Fibroblast of skin of abdomen (primary cell): ENCODE measurements around the gene TCTN1.
"Not testable (repeated sequence)": the region's sequence is repeated elsewhere in the genome, so short reads cannot be mapped to it uniquely, and the experiment has no call there.

Experiments
- DNase-seq: peaks from one replicate; pipeline ENCODE4 v3.0.0-alpha.2; 2013

TCTN1 gene

DNA sequence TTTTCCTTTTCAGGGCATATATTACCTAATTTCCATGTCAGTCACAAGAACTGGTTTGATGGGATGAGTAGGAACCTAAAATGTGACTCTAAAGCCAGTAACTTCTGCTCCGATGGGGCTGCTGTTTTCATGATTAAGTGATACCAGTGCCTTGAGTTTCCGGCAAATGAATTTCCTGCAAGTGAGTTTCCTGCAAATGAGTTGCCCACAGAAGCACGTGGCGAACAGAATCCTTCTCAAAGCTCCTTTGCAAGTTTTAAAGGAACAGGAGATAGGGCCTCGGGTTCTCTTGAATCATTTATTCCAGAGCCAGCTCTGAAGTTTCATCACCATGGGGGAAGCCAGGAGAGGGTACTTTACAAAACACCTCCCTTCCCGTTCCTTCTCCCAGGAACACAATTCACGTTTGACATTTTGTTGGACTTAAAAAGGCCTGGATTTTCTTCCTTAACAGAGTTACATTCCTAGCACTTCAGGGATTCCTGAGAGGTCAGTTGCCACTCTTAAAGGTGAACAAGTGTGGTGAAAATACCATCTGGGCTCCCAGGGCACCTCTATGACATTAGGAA lies 28.6 kb upstream of the TCTN1 start:
- peak; percentile 36 for DNase-seq

- not testable (repeated sequence) for DNase-seq
Measured at GRCh38 chr12:110587102-110587501, 26.8 kb upstream of the TCTN1 start.

DNA sequence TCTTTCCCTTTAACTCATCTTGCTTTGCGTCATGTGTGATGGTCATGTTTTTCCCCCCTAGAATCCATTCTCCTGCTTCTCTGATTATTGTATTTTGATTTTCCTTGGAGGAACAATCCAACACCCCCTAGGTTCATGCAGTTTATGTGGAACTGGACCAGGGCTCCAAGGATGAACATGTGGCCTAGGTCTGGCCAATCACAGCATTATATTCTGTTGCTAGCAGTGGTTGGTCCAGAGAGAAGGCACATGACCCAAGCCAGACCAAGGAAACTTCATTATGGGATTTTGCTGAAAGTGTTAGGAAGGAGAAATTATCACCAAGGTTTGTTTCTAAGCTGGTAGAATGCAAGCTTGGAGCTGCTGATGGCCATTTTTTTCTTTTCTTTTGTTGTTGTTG lies 23.9 kb upstream of the TCTN1 start:
- DNase-seq: no peak

GRCh38 chr12:110590806-110591326 lies 23.1 kb upstream of the TCTN1 start:
- peak; percentile 22 for DNase-seq

- DNase-seq: no peak
Measured at GRCh38 chr12:110591451-110592051, 22.4 kb upstream of the TCTN1 start.

GRCh38 chr12:110592078-110592477 lies 21.9 kb upstream of the TCTN1 start:
- DNase-seq: no peak

DNA sequence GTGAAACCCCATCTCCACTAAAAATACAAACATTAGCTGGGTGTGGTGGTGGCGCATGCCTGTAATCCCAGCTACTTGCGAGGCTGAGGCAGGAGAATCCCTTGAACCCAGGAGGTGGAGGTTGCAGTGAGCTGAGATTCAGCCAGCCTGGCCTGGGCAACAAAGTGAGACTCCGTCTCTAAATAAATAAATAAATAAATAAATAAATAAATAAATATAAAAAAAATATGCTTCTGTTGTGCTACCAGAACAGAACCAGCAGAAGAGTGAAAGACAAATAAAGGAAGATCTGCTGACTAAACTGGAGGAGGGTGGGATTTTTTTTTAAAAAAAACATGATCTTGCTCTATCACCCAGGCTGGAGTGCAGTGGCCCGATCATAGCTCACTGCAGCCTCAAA lies 21.0 kb upstream of the TCTN1 start:
- DNase-seq: not testable (repeated sequence)

DNA sequence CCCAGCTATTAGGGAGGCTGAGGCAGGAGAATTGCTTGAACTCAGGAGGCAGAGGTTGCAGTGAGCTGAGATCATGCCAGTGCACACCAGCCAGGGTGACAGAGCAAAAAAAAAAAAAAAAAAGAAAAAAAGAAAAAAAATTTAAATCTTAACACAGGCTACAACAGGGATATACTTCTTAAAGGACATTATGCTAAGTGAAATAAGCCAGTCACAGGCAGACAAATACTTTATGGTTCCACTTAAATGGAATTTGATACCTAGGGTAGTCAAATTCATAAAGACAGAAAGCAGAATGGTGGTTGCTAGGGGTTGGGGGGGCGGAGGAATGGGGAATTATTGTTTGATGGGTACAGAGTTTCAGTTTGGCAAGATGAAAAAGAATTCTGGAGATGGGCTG lies 16.0 kb upstream of the TCTN1 start:
- no peak for DNase-seq

- DNase-seq: no peak
Measured at GRCh38 chr12:110599334-110599733, 14.6 kb upstream of the TCTN1 start.

- peak; percentile 56 for DNase-seq
Measured at GRCh38 chr12:110600254-110600653, 13.7 kb upstream of the TCTN1 start.

DNA sequence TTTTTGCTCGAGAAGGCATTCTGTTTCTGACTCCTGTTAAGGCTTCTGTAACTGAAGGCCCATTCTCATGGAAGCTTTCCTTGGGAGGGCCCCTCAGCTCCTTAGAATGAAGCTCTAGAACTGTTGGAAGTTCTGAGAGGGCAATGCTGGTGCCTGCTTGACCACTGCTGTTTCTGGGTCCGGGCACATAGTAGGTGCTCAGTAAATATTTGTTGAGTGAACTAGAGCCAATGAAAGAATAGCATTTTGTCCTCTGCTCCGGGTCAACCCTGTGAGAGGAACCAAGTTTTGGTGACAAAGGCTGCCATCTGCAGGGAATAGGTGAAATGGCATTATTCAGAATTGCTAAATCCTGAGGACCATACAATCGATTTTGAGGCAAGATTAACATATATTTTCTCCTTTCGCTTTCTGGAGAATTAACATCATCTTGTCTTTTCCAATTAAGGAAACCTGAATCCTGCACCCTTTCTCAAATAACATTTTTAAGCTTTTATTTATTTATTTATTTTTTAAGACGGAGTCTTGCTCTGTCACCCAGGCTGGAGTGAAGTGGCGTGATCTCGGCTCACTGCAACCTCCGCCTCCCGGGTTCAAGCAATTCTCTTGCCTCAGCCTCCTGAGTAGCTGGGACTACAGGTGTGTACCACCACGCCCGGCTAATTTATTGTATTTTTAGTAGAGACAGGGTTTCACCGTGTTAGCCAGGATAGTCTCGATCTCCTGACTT lies 11.7 kb upstream of the TCTN1 start:
- peak; percentile 48 for DNase-seq

DNA sequence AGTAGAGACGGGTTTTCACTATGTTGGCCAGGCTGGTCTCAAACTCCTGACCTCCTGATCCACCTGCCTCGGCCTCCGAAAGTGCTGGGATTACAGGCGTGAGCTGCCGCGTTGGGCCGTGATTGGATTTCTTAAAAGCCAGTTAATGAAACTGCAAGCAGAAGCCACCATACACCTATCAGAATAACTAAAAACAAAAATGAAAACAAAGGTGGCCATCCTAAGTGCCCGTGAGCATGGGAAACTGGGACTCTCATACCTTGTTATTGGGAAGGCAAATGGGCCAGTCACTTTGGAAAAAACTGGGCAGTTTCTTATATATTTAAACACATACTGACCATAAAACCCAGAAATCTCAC lies 7.7 kb upstream of the TCTN1 start:
- no peak for DNase-seq

- DNase-seq: no peak
Measured at GRCh38 chr12:110613071-110613770, 708 bp upstream of the TCTN1 start.

DNA sequence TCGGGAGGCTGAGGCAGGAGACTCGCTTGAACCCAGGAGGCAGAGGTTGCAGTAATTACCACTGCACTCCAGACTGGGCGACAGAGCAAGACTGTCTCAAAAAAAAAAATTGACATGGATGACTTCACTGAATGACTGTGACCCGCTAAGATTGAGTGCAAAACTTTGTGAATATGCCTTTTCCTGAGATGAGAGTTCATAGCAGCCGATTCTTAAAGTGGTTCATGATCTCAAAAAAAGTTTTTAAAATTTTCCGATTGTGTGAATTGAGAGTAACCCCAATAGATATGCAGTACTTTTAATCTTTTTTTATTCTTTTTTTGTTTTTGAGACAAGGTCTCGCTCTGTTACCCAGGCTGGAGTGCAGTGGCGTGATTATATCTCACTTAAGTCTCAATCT lies 1.2 kb downstream of the TCTN1 start:
- DNase-seq: no peak

DNA sequence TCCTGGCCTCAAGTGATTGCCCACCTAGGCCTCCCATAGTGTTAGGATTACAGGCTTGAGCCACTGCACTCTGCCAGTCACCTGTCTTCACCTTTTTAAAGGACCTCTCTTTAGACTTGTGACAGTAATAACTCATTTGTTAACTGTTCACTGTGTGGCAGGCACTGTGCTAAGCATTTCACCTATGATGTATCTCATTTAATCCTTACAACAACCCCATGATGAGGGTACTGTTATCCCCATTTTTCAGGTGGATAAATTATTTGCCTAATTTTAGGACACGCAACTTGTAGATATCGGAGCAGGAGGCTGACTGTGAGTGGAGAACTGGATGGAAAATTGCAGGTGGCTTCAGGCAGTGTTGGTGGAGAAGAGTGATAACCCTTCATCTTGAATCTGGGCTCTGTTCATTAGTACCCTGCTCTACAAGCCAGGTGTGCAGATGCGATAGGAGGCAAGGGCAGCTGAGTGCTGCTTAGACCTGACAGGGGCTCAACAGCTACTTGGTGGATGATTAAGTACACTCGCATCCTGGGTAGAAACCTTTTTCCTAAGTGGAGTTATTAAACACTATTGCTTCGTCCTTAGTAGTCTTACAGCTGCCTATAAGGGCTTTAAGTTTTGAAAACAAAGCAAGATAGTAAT lies 2.7 kb downstream of the TCTN1 start:
- no peak for DNase-seq

DNA sequence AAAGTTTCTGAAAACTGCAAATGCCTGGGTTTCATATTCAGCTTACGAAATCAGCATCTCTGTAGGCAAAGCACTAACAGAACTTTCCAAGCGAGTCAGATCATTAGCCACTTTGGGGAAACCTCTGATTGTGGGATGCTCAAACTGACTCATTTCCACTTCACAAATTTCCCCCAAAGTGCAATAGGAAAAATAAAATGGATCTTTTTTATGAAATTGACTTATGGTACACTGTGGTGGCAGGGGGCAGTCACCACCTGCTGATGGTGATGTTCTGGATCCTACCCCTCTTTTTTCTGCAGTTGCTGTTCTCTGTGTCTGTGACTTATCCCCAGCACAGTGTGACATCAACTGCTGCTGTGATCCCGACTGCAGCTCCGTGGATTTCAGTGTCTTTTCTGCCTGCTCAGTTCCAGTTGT lies 5.6 kb downstream of the TCTN1 start:
- no peak for DNase-seq

DNA sequence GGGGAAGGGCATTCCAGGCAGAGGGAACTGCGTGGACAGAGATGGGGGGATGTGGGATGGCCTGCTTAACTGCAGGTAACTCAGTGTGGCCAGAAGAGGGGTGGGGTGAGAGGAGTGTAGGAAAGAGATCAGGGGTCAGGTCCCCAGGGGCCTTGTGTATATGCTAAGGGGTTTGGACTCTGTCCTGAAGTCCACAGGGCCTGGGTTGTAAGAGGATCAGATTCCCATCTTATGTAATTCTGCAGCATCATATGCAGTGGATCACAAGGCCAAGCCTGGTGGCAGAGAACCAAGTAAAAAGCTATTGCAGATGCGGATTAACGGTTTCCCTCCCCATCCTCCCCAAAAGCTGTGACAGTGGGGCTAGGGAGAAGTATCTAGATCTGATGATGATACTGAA lies 8.7 kb downstream of the TCTN1 start:
- no peak for DNase-seq

- DNase-seq: no peak
Measured at GRCh38 chr12:110627500-110628195, 13.7 kb downstream of the TCTN1 start.

DNA sequence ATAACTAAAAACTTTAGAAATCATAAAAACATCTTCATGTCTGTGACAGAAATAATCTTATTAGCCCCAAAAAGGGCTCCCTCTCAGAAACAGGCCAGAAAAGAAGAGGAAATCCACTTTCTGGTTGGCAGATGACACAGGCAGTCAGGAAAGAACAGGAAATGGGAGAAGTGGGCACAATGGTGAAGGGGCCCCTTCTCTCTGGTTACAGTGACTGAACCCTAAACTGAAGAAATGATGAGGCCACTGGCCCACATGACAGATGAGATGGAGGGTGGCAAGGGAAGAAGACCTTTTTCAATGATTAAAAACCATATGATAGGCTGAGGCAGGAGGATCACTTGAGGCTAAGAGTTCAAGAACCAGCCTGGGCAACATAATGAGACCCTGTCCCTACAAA lies 21.1 kb downstream of the TCTN1 start:
- DNase-seq: no peak

DNA sequence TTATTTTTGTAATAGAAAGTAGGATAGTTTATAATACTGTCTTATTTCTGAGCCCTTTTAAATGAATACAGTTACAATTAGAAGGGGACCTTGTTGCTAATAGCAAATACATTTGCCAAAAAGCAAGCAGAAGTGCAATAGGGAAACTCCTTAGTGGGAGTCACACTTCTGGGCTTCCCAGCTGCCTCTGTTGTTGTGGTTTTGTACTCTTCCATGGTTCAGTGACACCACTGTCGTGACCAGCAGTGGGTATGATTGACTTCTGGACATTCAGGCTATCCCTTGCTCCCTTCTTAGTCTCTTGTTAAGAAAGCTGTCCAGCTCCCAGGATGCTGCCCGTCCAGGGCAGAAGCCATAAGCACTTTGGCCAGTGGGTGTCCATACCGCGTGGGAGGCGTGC lies 22.6 kb downstream of the TCTN1 start:
- DNase-seq: no peak

GRCh38 chr12:110637869-110638441 lies 24.0 kb downstream of the TCTN1 start:
- DNase-seq: no peak

DNA sequence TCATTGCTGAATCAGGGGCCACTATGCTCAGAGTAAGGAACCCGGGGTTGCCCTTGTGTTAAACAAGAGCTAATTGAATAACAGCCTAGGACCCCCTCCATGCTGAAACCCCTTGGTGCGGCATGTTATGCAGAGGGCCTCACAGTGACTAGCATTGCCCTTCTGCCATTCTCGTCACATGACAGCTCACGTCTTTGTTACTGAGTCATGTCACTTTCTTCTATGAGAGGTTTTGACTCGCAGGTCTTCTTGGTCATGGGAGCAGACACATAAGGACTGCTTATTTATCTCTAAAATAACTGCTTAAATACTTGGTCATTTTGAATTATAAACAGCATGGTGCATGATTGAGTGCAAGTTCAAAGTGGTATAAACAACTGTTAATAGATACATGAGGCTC lies 24.9 kb downstream of the TCTN1 start:
- DNase-seq: no peak
